ENCODE data around the gene GYG2. TPM values are rescaled to one million over a fixed set of nuclear protein-coding genes. Genes with fewer than 3 reads are reported as not detected.
A peak's percentile ranks its signal among the peaks of the same experiment; 100 is the strongest.

Gene GYG2
- total RNA-seq, 1 experiment from 2014 or later, result 1.2 TPM

DNA sequence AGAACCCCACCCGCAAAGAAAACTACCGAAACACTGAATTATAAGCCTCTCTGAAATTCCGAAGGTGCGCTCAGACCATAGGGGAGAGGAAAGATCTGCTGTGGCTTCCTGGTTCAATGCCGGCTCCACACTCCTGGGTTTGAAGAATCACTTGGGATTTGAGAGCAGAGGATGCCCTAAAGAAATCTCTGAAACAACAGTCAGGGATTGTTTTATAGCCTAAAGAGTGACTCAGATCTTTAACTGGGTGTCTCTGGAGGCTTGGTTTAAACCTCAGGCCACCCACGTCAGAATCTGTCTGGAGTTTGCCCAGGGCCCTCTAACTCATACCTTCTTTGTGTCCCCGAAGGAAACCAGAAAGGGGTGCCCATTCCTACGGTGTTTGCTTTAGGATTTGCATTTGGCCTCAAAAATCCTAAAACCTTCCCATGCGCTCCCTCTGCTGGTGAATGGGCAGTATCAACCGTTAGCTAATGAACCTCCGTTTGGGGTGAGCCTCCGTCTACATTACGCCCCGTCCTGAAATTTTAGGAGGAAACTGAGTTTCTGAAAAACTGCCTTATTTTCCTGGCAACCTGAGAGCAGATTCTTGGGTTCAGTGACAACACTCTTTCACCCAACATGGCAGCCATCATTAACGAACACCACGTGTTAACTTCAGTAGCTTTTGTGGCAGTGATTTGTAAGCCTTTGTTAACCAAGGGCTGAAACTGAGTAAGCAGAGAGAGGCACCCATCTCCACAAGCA, 16.4 kb upstream of the GYG2 start:
- peak; percentile 39 for DNase-seq (ENCODE audit: low read depth)

DNA sequence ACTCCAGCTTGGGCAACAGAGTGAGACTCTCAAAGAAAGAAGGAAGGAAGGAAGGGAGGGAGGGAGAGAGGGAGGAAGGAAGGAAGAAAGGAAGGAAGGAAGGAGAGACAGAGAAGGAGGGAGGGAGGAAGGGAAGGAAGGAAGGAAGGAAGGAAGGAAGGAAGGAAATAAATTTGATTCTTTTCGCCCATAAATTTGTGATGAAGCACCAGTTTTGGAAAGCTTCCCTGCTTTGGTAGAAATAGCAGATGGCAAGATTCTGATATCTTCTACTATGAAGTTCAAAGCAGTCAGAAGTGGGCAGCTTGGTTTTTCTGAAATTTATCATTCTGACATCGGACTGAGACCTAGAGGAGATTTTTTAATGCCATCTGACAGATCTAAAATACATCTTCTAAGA, 11.7 kb upstream of the GYG2 start:
- no peak for DNase-seq (ENCODE audit: low read depth)

DNA sequence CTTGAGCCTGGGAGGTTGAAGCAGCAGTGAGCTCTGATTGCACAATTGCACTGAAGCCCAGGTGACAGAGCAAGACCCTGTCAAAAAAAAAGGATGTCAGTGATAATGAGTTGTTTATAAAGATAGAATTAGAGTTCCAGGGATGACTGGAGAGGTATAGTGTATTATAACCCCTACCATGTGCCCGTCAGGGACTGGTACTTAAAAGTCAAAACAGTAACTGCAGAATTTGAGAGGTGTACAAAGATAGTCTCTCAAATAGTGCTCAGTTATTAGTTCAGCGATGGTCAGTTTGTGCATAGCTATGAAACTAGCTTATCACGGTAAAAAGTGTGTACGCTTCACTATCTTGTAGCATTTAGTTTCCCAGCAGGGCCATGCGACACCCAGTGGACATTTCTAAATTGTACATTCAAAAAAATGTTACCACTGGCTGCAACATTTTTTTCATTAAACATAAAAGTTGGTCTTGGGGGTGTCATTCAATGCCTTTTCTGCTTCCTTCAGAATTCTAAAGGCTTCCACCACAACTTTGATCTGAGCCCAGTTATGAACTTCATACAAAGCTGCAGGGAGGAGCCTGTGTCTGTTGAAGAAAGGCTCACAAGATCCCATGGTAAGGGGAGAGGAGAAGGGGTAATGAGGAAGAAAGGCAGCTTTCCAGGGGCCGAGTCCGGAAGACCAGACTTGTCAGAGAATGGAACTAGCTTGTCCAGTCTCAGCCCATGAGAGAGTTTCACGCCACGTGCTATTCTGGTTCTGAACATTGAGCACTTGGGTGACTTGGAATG, 9.2 kb upstream of the GYG2 start:
- peak; percentile 14 for DNase-seq (ENCODE audit: low read depth)

DNA sequence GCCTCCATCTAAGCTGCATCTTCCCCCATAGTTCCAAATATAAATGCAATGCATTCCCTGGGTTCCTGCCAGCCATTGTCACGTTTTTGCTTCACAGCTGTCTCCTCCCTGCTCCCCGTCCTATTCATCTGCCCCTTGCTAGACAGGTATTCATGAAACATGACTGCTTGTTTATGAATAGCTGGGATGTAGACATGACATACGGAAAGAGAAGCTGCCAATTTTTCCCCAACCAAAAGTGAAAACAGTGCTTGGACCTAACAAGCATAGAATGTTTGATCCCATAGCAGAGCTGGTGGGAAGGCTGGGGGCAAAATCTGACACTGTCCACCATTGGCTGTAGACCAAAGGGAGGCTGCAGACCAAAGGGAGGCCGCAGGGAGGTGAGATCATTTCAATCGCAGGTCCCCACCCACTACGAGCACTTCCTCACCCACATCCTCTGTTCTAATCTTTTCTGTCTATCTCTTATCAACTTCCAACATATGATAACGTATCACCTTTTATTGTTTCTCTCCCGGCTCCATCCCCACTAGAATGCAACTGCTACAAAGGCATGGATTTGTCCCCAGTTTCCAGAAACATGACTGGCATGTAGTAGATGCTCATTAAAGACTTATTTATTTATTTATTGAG, 8.5 kb upstream of the GYG2 start:
- no peak for DNase-seq (ENCODE audit: low read depth)

DNA sequence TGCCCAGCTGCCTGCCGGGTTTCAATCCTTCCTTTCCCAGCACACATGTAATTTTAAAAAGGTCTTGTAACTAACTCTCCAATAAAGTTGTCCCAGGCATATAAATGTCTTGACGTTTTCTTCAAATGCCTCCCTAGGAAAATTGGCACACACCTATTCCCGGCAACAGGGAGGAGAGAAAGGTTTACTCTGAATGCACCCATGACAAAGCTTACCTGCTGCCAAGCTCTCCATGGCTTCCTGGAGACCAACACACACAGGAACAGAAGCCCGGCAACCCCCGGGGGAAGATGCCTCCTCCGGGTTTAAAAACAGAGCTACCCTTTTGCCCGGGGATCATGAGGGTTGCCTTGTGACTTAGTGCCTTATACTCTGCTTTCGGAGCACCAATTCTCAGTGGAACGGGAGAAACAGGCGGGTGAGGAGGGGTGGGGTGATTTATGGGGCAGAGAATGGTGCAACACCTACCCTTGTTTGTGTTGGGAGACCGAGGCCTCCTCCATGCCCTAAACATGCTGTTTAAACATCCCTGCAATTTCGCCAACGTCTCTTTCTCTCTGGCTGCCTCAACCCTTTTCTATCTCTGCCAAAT, 4.8 kb upstream of the GYG2 start:
- no peak for DNase-seq (ENCODE audit: low read depth)

DNA sequence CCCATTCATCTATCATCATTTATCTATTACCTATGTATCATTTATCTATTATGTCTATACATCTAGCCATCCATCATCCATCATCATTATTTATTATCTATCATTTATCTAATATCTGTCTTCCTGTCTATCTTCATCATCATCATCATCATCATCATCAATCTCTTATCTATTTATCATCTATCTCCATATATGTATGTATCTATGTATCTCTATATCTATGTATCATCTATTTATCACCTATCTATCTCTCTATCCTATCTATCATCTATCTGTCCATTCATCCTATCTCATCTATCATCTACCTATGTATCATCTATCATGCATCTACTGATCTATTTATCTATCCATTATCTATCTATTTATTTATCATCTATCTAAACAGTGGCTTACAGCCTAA, 3.8 kb upstream of the GYG2 start:
- no peak for DNase-seq (ENCODE audit: low read depth)

DNA sequence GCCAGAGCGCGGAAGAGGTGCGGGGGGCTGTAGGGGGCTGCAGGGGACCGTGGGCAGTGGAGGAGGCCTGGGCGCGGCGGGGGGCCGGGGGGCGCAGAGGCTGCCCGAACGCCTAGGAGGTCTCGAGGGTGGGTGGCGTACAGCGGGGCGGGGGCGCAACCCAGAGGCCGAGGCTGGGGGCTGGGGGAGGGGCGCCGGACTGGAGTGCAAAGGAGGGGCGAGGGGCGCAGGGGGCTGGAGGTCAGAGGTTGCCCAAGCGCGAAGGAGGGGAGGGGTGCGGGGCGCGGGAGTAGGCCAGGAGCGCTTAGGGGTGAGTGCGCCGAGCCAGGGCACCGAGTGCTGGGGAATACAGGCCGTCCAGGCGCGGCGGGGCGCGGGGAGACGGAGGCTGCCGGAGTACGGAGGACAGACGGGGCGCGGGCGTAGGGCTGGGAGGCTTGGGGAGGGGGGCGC, 255 bp downstream of the GYG2 start:
- DNase-seq (ENCODE audit: low read depth), result no peak

DNA sequence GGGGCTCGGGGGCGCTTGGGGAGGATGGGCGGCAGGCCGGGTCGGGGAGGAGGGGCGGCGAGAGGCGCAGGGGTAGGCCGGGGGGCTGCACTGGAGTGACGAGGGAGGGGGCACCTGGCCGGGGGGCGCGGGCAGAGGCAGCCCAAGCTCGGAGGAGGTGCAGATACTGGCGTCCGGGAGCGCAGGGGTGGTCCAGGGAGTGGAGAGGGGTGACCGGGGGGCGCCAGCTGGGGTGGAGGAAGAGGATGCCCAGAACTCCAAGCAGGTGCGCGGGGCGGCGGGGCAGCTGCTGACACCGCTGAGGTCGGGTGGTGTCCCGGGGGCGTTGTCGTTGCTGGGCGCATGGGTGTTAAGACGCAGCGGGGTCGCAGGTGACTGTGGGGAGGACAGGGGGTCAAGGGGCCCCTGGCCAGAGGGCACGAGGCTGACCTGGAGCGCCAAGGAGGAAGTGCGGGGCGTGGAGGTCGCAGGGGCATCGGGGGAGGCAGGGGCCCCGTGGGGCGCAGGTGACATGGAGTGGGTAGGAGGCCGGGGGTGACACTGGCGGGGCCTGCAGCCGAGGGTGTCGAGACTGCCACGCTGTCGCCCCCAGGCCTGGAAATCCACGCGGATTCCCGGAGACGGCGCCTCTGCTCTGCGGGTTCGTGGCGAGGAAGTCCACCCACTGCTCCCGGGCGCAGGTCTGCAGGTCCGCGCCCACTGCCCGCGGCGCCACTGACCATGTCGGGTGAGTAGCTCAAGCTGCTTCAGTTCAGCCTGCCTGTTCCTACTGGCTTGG, 928 bp downstream of the GYG2 start:
- no peak for DNase-seq (ENCODE audit: low read depth)

DNA sequence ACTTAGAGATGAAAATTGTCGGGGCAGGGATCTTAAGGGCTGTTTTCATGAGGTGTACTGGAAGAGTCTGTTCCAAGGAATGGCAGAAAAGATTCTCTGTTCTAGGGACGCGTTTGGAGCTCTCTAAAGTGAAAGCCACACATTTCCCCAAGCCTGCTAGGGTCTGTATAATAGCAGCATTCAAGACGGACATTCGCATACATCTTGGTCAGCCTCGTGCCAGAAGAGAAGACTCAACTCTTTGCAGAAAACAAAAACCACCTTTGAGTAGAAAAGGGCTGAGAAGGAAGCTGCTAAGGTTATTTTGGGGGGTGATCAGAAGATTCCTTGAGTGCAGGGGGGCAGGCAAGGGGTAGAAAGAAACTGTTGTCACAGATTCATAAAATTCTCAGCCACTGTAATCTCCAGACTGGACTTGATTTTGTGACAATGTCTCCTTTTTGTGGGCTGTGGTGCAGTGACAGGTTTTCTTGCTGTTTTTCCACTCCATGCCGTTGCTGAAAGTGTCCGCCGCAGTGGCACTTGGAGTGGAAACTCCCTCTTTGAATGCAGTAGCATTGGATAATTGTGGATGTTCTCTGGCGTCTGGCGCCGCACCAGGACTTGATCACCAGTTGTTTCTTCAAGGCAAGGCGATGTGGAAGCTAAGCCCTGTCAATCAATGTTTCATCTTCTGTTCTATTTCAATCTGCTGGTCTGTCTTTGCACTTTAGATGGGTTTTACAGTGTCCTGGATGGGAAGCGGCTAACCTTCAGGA, 2.9 kb downstream of the GYG2 start:
- peak; percentile 34 for DNase-seq (ENCODE audit: low read depth)

DNA sequence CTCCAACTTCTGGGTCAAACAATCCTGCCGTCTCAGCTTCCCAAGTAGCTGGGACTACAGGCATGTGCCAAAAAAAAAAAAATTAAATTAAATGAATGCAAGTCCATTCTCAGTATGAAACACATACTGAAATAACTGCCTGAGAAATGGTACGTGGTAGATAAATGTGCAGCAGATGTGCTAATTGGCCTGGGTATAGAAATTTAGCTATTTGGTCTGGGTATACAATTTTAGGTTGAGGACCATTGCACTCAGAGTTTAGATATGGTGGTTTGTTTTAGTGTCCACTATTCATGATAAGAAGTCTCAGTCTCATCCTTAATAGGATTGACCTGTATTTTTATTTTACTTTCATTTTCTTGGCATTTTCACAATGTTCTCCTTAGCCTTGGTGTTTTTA, 9.2 kb downstream of the GYG2 start:
- DNase-seq (ENCODE audit: low read depth), result no peak

DNA sequence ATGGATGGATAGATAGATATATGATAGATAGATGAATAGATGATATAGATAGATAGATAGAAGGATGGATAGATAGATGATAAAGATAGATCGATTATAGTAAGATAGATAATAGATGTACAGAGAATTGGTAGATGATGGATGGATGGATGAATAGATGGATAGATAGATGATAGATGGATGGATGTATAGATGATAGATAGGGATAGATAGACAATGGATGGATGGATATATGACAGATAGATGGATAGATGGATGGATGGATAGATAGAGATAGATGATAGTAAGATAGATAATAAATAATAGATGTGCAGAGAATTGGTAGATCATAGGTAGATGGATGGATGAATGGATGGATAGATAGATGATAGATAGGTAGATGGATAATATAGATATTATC, 12.2 kb downstream of the GYG2 start:
- DNase-seq (ENCODE audit: low read depth), result no peak

DNA sequence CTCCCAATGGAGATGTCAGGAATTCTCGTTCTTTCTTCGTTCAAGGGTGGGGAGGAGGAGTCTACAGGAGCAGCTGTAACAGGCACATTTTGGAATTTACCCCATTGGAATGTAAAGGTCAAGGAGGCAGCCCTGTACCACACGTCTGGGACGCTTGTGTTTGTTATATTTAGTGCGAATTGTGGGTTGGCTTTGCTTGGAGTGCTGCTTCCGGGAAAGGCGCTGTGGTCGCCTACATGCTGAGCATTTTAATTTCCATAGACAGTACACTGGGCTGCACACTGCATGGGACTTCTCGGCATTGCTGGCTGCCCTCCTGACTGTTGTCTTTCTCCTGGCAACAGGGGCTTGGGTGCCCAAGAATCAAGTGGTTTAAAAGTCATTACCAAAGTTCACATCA, 12.8 kb downstream of the GYG2 start:
- DNase-seq (ENCODE audit: low read depth), result peak; percentile 46

DNA sequence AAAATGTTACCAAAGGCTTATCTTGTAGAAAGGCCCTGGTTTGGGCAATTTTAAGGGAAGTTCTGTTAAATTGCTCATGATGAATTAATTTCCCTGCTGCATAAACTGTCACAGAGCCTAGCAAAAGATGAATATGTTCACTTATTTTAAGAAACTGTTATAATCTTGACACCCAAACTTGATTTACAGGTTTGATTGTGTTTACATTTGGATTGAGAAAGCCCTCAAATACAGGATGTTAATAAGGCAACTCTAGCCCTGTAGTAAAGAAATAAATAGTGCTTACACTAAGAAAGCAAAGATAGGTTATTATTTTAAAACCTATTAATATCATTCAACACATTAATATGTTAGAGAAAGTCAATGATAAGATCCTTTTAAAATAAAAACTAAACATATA, 18.3 kb downstream of the GYG2 start:
- no peak for DNase-seq (ENCODE audit: low read depth)

DNA sequence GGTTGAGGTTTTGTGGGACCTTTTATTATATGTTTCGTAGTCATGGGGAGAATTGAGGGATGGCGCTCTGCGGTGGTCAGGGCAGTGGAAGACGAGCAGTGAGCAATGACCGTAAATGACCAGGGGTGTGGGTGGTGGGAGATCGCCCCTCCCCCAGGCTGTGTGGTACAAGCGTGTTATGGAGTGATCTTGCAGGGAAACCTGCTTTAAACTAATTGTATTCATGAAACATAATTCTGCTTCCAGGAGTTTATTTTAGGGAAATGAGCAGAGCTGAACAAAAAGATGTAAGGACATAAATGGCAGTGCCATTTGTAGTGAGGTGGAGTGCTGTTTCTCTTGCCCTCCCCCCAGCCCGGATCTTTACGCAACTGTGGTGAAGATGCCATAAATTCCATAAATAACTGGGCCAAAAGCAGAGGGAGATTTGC, 20.2 kb downstream of the GYG2 start:
- DNase-seq (ENCODE audit: low read depth), result peak; percentile 69

DNA sequence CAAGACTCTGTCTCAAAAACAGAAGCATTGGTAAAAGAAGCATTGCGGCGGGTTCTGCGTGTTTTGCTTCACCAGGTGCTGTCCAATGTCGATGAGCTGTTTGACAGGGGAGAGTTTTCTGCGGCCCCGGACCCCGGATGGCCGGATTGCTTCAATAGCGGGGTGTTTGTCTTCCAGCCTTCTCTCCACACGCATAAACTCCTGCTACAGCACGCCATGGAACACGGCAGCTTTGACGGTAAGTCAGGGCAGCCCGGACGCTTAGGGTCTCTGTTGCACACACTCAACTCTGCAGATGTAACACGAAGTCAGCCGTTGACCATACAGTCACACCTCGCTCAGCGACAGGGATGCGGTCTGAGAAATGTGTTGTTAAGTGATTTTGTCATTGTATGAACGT, 26.2 kb downstream of the GYG2 start:
- DNase-seq (ENCODE audit: low read depth), result no peak

DNA sequence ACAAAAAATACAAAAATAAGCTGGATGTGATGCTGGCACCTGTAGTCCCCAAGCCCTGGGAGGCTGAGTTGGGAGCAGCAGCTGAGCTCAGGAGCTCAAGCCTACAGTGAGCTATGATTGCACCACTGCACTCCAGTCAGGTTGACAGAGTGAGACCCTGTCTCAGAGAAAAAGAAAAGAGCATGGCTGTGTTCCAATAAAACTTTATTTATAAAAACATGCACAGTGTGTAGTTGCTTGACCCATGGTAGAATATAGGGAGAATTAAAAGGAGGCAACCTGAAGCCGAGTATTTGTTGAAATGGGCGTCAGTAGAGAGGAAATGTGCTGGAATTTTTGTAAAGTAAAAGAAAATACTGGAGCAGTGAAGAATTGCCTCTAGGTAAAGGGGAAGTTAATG, 27.0 kb downstream of the GYG2 start:
- no peak for DNase-seq (ENCODE audit: low read depth)

DNA sequence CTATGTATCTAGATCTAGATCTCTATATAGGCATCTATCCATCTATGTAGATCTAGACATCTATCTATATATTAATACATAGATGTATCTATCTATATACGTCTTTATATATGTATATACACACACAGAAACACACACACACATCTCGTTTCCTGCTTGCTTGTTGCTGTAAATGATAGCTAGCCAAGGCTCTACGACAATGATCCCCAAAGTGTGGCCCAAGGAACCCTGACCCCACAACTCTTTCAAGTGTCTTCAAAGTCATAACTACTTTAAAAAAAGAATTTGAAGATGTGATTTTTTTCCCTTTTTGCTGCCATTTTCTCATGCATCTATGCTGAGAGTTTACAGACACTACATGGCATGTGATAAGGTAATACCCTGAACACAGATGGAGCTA, 28.8 kb downstream of the GYG2 start:
- DNase-seq (ENCODE audit: low read depth), result no peak

DNA sequence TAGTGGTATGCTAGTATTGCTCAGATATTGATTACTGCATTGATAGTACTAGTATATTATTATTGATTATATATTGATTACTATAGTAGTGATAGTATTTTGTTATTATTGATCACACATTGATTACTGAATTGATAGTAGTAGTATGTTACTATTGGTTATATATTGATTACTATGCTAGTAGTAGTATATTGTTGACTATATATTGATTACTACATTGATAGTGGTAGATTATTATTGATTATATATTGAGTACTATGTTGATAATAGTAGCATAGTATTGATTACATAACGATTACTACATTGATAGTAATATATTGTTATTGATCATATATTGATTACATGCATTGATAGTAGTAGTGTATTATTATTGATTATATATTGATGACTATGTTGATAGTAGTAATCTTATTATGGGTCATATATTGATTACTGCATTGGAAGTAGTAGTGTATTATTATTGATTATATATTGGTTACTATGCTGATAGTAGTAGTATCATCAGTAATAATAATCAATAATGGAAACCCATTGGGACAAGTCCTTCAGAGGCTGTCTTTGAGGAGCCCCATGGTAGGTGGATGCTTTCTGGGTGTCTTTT, 30.6 kb downstream of the GYG2 start:
- no peak for DNase-seq (ENCODE audit: low read depth)

DNA sequence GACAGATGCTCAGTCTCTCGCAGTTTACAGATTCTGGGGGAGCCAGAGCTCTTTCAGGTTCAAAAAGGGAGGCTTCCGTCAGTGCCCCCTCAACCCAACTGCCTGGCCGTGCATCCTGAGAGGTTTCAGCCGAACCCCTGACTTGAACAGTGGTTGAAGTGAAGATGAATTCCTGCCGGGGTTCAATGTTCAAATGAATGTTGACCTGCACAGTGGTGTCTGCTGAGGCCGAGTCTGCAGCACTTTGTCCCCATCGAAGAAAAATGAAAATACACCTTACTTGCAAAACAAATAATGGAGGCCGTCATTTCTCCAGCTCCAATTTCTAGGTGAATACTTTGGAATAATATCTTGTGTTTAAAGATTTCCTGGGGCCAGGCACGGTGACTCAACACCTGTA, 33.7 kb downstream of the GYG2 start:
- DNase-seq (ENCODE audit: low read depth), result no peak

DNA sequence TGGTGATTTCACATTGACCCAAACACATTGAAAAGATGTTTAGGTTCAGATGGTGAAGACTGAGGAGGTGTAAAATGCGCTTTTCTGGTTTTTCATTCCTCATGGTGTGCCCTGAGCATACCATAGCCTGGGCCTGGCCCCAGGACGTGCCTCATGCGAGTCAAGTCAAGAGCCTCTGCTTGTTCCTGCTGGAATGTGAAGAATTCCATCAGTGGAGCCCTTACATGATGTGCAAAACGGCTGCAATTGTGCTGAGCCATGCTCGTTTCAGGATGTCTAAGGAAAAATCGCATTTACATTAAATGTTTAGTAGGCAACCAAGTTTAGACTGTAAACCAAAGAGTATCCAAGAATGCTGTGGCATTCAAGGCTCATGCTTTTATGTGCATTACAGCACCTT, 34.9 kb downstream of the GYG2 start:
- DNase-seq (ENCODE audit: low read depth), result no peak
